Osteoblast (primary cell): ENCODE measurements around the gene TCF25. TPM values are rescaled to one million over a fixed set of nuclear protein-coding genes. Genes with fewer than 3 reads are reported as not detected.
"Not testable (repeated sequence)": the region's sequence is repeated elsewhere in the genome, so short reads cannot be mapped to it uniquely, and the experiment has no call there.

Source experiments
- DNase-seq: peaks from one replicate; pipeline ENCODE4 v3.0.0; 2011; ENCODE audit warnings: low spot score, mixed read lengths; ENCODE audit not compliant: insufficient read length; ENCODE audit errors: missing footprints
- H2AFZ ChIP-seq: 2 replicates; pipeline ENCODE4 v1.6.0; 2011; ENCODE audit warnings: mild to moderate bottlenecking, low read length
- H3K27ac ChIP-seq: 2 replicates; pipeline ENCODE4 v1.5.1; 2011; ENCODE audit warnings: mild to moderate bottlenecking, low read depth, low read length, moderate library complexity
- H3K27me3 ChIP-seq: 2 replicates; pipeline ENCODE4 v1.6.0; 2012; ENCODE audit warnings: mild to moderate bottlenecking, control low read depth, inconsistent platforms, low read length, moderate library complexity; ENCODE audit not compliant: insufficient read depth
- H3K36me3 ChIP-seq: 2 replicates; pipeline ENCODE4 v1.5.1; 2011; ENCODE audit warnings: mild to moderate bottlenecking, low read length, control low read depth, moderate library complexity; ENCODE audit not compliant: insufficient read depth
- H3K4me1 ChIP-seq: 2 replicates; pipeline ENCODE4 v1.5.1; 2011; ENCODE audit warnings: mild to moderate bottlenecking, low read length, control low read depth, moderate library complexity; ENCODE audit not compliant: insufficient read depth
- H3K4me2 ChIP-seq: 2 replicates; pipeline ENCODE4 v1.6.0; 2011; ENCODE audit warnings: mild to moderate bottlenecking, low read length; ENCODE audit not compliant: insufficient read depth
- H3K4me3 ChIP-seq: fragments of 200-600 bp; sonication (generic); 3 replicates; pipeline ENCODE4 v1.5.1; 2012; ENCODE audit warnings: mild to moderate bottlenecking, low read length, inconsistent platforms; ENCODE audit not compliant: insufficient read depth
- H3K79me2 ChIP-seq: 2 replicates; pipeline ENCODE4 v1.6.0; 2012; ENCODE audit warnings: mild to moderate bottlenecking, low read length, control low read depth, inconsistent platforms; ENCODE audit not compliant: insufficient read depth
- H3K9me3 ChIP-seq: 2 replicates; pipeline ENCODE4 v1.5.1; 2011; ENCODE audit warnings: low read depth, low read length, control low read depth
- H4K20me1 ChIP-seq: 2 replicates; pipeline ENCODE4 v1.6.0; 2012; ENCODE audit warnings: mild to moderate bottlenecking, low read length, control low read depth; ENCODE audit not compliant: insufficient read depth
- total RNA-seq: library from RNA; depleted of rRNA; stranded (reverse); fragments of >200 nt; gene quantifications from 2 replicates; pipeline ENCODE4 v1.2.3, GENCODE V29; 2012
- TF ChIP-seq, protein P1 (sequence below): IDR thresholded peaks from 2 replicates; pipeline ENCODE4 v1.5.1; 2011; ENCODE audit warnings: mild to moderate bottlenecking, low read depth, low read length, moderate library complexity; ENCODE audit errors: extremely low read depth

Gene TCF25
- total RNA-seq, 1 donor: 230 TPM

DNA sequence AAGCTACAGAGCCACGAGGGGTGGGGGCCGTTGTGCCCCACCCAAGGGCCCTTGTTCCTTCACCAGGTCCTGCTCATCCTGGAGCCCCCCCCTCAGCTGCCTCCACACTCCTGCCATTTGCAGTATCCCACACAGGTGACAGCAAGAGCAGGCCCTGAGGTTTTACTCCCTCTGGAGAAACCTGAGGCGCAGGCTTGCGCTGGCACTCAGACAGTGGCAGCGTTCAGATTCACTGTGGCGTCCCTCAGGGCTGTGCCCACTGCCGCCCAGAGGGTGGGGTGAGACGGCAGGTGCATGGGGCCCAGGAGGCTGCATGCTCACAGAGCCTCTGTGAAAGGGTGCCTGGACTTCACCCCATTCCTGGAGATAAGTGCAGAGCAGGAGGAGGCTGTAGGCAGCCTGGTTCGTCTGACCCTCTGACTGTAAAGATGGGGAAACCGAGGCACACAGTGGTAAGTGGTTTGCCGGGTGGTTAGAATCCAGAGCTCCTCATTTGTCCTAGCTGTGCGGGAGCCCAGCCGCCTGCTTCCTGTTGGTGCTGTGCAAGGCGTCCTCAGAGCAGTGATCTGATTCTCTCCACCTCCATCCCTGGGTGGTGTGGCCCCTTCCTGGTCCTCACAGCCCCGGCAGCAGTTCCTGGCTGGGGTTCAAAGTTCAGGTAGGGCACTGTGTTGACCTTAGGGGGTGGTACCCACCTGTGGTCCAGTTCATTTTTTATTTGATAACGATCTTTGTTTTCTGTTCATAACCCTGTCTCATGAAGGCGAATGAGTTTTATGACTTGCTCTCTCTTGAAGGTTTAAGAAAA is 43.6 kb upstream of the TCF25 start:
- no peaks in the 10 kb centered on the region for H3K36me3 ChIP-seq
- H3K4me2 ChIP-seq: no peak overlapping the region
- no peak overlapping the region for H3K4me3 ChIP-seq
- H3K9me3 ChIP-seq: no peaks in the 10 kb centered on the region
- peaks cover 4% of the 10 kb centered on the region for H4K20me1 ChIP-seq
- DNase-seq: peak; percentile 5
- no peaks in the 10 kb centered on the region for H3K79me2 ChIP-seq
- H3K27me3 ChIP-seq: no peaks in the 10 kb centered on the region
- H3K27ac ChIP-seq: no peak overlapping the region
- peaks cover 12% of the 10 kb centered on the region for H3K4me1 ChIP-seq
- TF ChIP-seq, protein P1, sequence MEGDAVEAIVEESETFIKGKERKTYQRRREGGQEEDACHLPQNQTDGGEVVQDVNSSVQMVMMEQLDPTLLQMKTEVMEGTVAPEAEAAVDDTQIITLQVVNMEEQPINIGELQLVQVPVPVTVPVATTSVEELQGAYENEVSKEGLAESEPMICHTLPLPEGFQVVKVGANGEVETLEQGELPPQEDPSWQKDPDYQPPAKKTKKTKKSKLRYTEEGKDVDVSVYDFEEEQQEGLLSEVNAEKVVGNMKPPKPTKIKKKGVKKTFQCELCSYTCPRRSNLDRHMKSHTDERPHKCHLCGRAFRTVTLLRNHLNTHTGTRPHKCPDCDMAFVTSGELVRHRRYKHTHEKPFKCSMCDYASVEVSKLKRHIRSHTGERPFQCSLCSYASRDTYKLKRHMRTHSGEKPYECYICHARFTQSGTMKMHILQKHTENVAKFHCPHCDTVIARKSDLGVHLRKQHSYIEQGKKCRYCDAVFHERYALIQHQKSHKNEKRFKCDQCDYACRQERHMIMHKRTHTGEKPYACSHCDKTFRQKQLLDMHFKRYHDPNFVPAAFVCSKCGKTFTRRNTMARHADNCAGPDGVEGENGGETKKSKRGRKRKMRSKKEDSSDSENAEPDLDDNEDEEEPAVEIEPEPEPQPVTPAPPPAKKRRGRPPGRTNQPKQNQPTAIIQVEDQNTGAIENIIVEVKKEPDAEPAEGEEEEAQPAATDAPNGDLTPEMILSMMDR: no peak
- H2AFZ ChIP-seq: no peak overlapping the region

DNA sequence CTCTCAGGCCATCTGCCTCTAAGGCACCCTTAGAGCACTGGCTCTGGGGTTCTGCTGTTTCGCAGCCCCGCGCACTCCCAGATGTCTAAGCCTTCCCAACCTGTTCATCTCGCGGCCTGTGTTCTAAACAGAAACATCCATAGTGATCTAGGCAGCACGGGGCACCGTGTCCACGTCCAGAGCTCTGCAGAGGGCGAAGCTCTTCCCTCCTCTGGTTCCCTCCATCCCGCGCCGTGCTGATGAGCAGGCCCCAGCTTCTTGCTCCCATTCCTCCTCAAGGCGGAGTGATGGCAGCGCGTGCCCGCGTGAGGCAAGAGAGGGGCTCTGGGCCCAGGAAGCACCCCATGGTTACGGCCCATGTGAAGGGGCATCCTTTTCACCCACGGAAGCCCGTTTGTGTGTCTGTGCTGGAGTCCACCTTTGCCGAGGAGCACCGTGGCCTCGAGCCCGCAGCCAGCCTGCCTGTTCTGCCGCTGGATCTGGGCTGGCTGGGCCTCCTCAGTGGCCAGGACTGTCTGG is 41.5 kb upstream of the TCF25 start:
- H3K27me3 ChIP-seq: no peaks in the 10 kb centered on the region
- no peak overlapping the region for H2AFZ ChIP-seq
- H4K20me1 ChIP-seq: peaks cover 4% of the 10 kb centered on the region
- TF ChIP-seq, protein P1: no peak
- peaks cover 12% of the 10 kb centered on the region for H3K4me1 ChIP-seq
- H3K4me3 ChIP-seq: no peak overlapping the region
- H3K9me3 ChIP-seq: no peaks in the 10 kb centered on the region
- DNase-seq: no peak
- no peaks in the 10 kb centered on the region for H3K36me3 ChIP-seq
- no peak overlapping the region for H3K4me2 ChIP-seq
- H3K27ac ChIP-seq: no peak overlapping the region
- no peaks in the 10 kb centered on the region for H3K79me2 ChIP-seq

DNA sequence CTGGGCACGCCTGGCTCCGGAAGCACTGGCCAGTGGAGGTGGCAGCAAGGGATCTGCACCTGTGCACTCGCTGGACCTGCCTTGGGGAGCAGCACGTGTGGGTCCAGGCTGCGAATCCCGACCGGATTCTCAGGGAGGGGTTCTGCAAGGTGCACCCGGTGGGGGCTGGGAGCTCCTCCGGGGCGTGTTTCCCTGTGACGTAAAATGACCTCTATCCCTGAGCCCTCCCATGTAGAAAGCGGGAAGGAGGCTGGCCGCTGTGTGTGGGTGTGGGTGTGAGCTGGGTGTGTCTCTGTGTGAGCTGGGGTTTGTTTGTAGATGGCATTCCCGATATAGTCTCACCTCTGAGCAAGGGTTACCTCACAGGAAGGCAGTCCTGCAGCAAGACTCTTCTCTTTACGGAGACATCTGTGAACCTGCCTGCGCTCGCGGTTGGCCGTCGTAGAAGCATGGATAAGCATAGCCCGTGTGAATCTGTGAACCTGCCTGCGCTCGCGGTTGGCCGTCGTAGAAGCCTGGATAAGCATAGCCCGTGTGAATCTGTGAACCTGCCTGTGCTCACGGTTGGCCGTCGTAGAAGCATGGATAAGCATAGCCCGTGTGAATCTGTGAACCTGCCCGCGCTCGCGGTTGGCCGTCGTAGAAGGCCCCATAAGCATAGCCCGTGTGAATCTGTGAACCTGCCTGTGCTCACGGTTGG is 39.6 kb upstream of the TCF25 start:
- H3K27me3 ChIP-seq, H2AFZ ChIP-seq, H3K4me3 ChIP-seq, H3K27ac ChIP-seq, H3K9me3 ChIP-seq, DNase-seq, H3K79me2 ChIP-seq, H3K4me2 ChIP-seq, H3K4me1 ChIP-seq, H3K36me3 ChIP-seq, H4K20me1 ChIP-seq: not testable (repeated sequence)

DNA sequence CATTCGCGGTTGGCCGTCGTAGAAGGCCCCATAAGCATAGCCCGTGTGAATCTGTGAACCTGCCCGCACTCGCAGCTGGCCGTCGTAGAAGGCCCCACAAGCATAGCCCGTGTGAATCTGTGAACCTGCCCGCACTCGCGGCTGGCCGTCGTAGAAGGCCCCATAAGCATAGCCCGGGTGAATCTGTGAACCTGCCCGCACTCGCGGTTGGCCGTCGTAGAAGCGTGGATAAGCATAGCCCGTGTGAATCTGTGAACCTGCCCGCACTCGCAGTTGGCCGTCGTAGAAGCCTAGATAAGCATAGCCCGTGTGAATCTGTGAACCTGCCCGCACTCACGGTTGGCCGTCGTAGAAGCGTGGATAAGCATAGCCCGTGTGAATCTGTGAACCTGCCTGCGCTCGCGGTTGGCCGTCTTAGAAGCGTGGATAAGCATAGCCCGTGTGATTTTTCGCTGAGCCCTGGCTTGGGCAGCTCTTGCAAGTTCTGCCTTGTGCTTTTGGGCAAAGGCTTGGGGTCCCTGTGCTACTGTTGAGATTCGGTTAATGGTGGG is 38.5 kb upstream of the TCF25 start:
- not testable (repeated sequence) for H3K4me2 ChIP-seq, H3K27me3 ChIP-seq, H3K4me3 ChIP-seq, H3K9me3 ChIP-seq, H4K20me1 ChIP-seq, H2AFZ ChIP-seq, H3K27ac ChIP-seq, H3K36me3 ChIP-seq, H3K4me1 ChIP-seq, H3K79me2 ChIP-seq
- DNase-seq: peak; percentile 54

DNA sequence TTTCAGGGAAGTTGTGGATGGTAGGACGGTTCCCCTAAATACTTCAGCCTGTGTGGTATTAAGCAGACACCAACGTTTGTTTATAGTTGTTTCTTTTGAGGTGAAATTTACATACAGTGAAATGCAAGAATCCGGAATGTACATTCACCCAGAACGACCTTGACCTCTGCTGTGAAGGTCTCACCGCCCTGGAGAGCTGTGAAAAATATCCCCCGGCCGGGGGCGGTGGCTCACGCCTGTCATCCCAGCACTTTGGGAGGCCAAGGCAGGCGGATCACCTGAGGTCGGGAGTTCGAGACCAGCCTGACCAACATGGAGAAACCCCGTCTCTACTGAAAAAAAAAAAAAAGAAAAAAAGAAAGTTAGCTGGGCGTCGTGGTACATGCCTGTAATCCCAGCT is 36.9 kb upstream of the TCF25 start:
- not testable (repeated sequence) for H3K27me3 ChIP-seq, H3K4me2 ChIP-seq, H3K27ac ChIP-seq, H3K4me1 ChIP-seq, DNase-seq, H4K20me1 ChIP-seq, H3K79me2 ChIP-seq, H3K9me3 ChIP-seq, H2AFZ ChIP-seq, H3K36me3 ChIP-seq, H3K4me3 ChIP-seq
